ENCODE results near the gene C16orf54.

GRCh38 chr16:29743827-29744531 lies 1.8 kb downstream of the C16orf54 start:
- TF ChIP-seq FOXA2 (IDR thresholded peaks at IDR 0.05) = no peak
- TF ChIP-seq YY1 (IDR thresholded peaks at IDR 0.05) = no peak
- no peak for TF ChIP-seq SP1 (IDR thresholded peaks at IDR 0.05)
- no peak for TF ChIP-seq FOXA1 (IDR thresholded peaks at IDR 0.05)
- no peak for TF ChIP-seq CTCF (IDR thresholded peaks at IDR 0.05; ENCODE audit: low read depth, low read length, missing input control)
- TF ChIP-seq TAF1 (conservative IDR thresholded peaks at IDR 0.05) = no peak
